ENCODE results near the gene BEST2.
A peak's percentile ranks its signal among the peaks of the same experiment; 100 is the strongest.

The BEST2 gene

GRCh38 chr19:12749938-12750521 lies 1.6 kb upstream of the BEST2 start:
- Mint-ChIP-seq H3K4me3 (no peak overlapping the region), H3K27me3 (peaks cover 11% of the 10 kb centered on the region)

GRCh38 chr19:12750851-12751250 lies 740 bp upstream of the BEST2 start:
- Mint-ChIP-seq H3K4me1 (ENCODE audit: low read depth) (peaks cover 4% of the 10 kb centered on the region), H3K9me3 (ENCODE audit: low read depth) (no peaks in the 10 kb centered on the region), H3K36me3 (peaks cover 12% of the 10 kb centered on the region), H3K27me3 (peaks cover 11% of the 10 kb centered on the region), H3K4me3 (no peak overlapping the region), H3K27ac (no peak overlapping the region)

More at GRCh38 chr19:12749938-12750521, 1.6 kb upstream of the BEST2 start:
- peaks cover 12% of the 10 kb centered on the region for H3K36me3 Mint-ChIP-seq
- H3K9me3 Mint-ChIP-seq (ENCODE audit: low read depth) = no peaks in the 10 kb centered on the region
- H3K27ac Mint-ChIP-seq = no peak overlapping the region
- peaks cover 4% of the 10 kb centered on the region for H3K4me1 Mint-ChIP-seq (ENCODE audit: low read depth)

- peaks cover 16% of the 10 kb centered on the region for H3K27me3 Mint-ChIP-seq
- peaks cover 4% of the 10 kb centered on the region for H3K4me1 Mint-ChIP-seq (ENCODE audit: low read depth)
- peaks cover 10% of the 10 kb centered on the region for H3K36me3 Mint-ChIP-seq
Observed at GRCh38 chr19:12752056-12752781, 628 bp downstream of the BEST2 start.

GRCh38 chr19:12754465-12755196 lies 3.0 kb downstream of the BEST2 start:
- H3K4me1 Mint-ChIP-seq (ENCODE audit: low read depth) = peaks cover 5% of the 10 kb centered on the region
- peaks cover 15% of the 10 kb centered on the region for H3K27me3 Mint-ChIP-seq
- H3K36me3 Mint-ChIP-seq = no peaks in the 10 kb centered on the region
- no peak overlapping the region for H3K27ac Mint-ChIP-seq
- H3K9me3 Mint-ChIP-seq (ENCODE audit: low read depth) = no peaks in the 10 kb centered on the region
- H3K4me3 Mint-ChIP-seq = no peak overlapping the region

More at GRCh38 chr19:12752056-12752781, 628 bp downstream of the BEST2 start:
- Mint-ChIP-seq H3K27ac (no peak overlapping the region), H3K4me3 (no peak overlapping the region), H3K9me3 (ENCODE audit: low read depth) (no peaks in the 10 kb centered on the region)

GRCh38 chr19:12756150-12756883 lies 4.7 kb downstream of the BEST2 start:
- Mint-ChIP-seq H3K4me3 (no peak overlapping the region), H3K4me1 (ENCODE audit: low read depth) (peaks cover 2% of the 10 kb centered on the region), H3K27ac (no peak overlapping the region), H3K27me3 (peaks cover 5% of the 10 kb centered on the region), H3K36me3 (no peaks in the 10 kb centered on the region), H3K9me3 (ENCODE audit: low read depth) (no peaks in the 10 kb centered on the region)

GRCh38 chr19:12757544-12758274 lies 6.1 kb downstream of the BEST2 start:
- Mint-ChIP-seq H3K36me3 (no peaks in the 10 kb centered on the region), H3K4me1 (ENCODE audit: low read depth) (peaks cover 2% of the 10 kb centered on the region), H3K27me3 (peaks cover 5% of the 10 kb centered on the region), H3K4me3 (peak overlapping the region; percentile 23), H3K9me3 (ENCODE audit: low read depth) (no peaks in the 10 kb centered on the region), H3K27ac (no peak overlapping the region)

GRCh38 chr19:12759686-12760085 lies 8.1 kb downstream of the BEST2 start:
- H3K27ac Mint-ChIP-seq = no peak overlapping the region
- no peaks in the 10 kb centered on the region for H3K36me3 Mint-ChIP-seq
- H3K9me3 Mint-ChIP-seq (ENCODE audit: low read depth) = no peaks in the 10 kb centered on the region
- H3K4me1 Mint-ChIP-seq (ENCODE audit: low read depth) = peaks cover 2% of the 10 kb centered on the region
- no peak overlapping the region for H3K4me3 Mint-ChIP-seq
- H3K27me3 Mint-ChIP-seq = peaks cover 5% of the 10 kb centered on the region

- no peaks in the 10 kb centered on the region for H3K9me3 Mint-ChIP-seq (ENCODE audit: low read depth)
- H3K4me1 Mint-ChIP-seq (ENCODE audit: low read depth) = no peaks in the 10 kb centered on the region
- no peaks in the 10 kb centered on the region for H3K27me3 Mint-ChIP-seq
- no peaks in the 10 kb centered on the region for H3K36me3 Mint-ChIP-seq
- H3K27ac Mint-ChIP-seq = no peak overlapping the region
- no peak overlapping the region for H3K4me3 Mint-ChIP-seq
Observed at GRCh38 chr19:12763100-12763499, 11.5 kb downstream of the BEST2 start.

- H3K4me3 Mint-ChIP-seq = no peak overlapping the region
- H3K27ac Mint-ChIP-seq = no peak overlapping the region
- H3K4me1 Mint-ChIP-seq (ENCODE audit: low read depth) = no peaks in the 10 kb centered on the region
Observed at GRCh38 chr19:12764698-12765097, 13.1 kb downstream of the BEST2 start.

GRCh38 chr19:12766051-12766521 lies 14.5 kb downstream of the BEST2 start:
- no peaks in the 10 kb centered on the region for H3K27me3 Mint-ChIP-seq
- H3K9me3 Mint-ChIP-seq (ENCODE audit: low read depth) = no peaks in the 10 kb centered on the region
- no peak overlapping the region for H3K27ac Mint-ChIP-seq
- H3K4me1 Mint-ChIP-seq (ENCODE audit: low read depth) = no peaks in the 10 kb centered on the region
- H3K4me3 Mint-ChIP-seq = no peak overlapping the region
- no peaks in the 10 kb centered on the region for H3K36me3 Mint-ChIP-seq

More at GRCh38 chr19:12764698-12765097, 13.1 kb downstream of the BEST2 start:
- no peaks in the 10 kb centered on the region for H3K27me3 Mint-ChIP-seq
- no peaks in the 10 kb centered on the region for H3K9me3 Mint-ChIP-seq (ENCODE audit: low read depth)
- no peaks in the 10 kb centered on the region for H3K36me3 Mint-ChIP-seq

- Mint-ChIP-seq H3K9me3 (ENCODE audit: low read depth) (no peaks in the 10 kb centered on the region), H3K4me1 (ENCODE audit: low read depth) (no peaks in the 10 kb centered on the region), H3K4me3 (no peak overlapping the region), H3K36me3 (no peaks in the 10 kb centered on the region), H3K27ac (no peak overlapping the region), H3K27me3 (no peaks in the 10 kb centered on the region)
Observed at GRCh38 chr19:12767150-12767549, 15.6 kb downstream of the BEST2 start.

- Mint-ChIP-seq H3K27ac (no peak overlapping the region), H3K36me3 (no peaks in the 10 kb centered on the region), H3K4me3 (no peak overlapping the region), H3K4me1 (ENCODE audit: low read depth) (no peaks in the 10 kb centered on the region), H3K27me3 (no peaks in the 10 kb centered on the region), H3K9me3 (ENCODE audit: low read depth) (no peaks in the 10 kb centered on the region)
Observed at GRCh38 chr19:12767666-12768065, 16.1 kb downstream of the BEST2 start.

GRCh38 chr19:12769689-12770088 lies 18.1 kb downstream of the BEST2 start:
- H3K27me3 Mint-ChIP-seq = no peaks in the 10 kb centered on the region
- H3K4me3 Mint-ChIP-seq = peak overlapping the region; percentile 32
- no peak overlapping the region for H3K27ac Mint-ChIP-seq
- no peaks in the 10 kb centered on the region for H3K36me3 Mint-ChIP-seq
- H3K4me1 Mint-ChIP-seq (ENCODE audit: low read depth) = peaks cover 8% of the 10 kb centered on the region
- H3K9me3 Mint-ChIP-seq (ENCODE audit: low read depth) = no peaks in the 10 kb centered on the region

GRCh38 chr19:12770922-12771321 lies 19.3 kb downstream of the BEST2 start:
- no peak overlapping the region for H3K27ac Mint-ChIP-seq
- H3K36me3 Mint-ChIP-seq = no peaks in the 10 kb centered on the region
- H3K9me3 Mint-ChIP-seq (ENCODE audit: low read depth) = no peaks in the 10 kb centered on the region
- no peak overlapping the region for H3K4me3 Mint-ChIP-seq
- H3K4me1 Mint-ChIP-seq (ENCODE audit: low read depth) = peaks cover 8% of the 10 kb centered on the region
- no peaks in the 10 kb centered on the region for H3K27me3 Mint-ChIP-seq

All from activated naive CD8-positive, alpha-beta T cell (primary cell).